Esophagus muscularis mucosa (tissue), 4 donors: Measurements from ENCODE around the gene TBX15. TPM values are rescaled to one million over a fixed set of nuclear protein-coding genes. Genes with fewer than 3 reads are reported as not detected.

Source experiments
- DNase-seq: peaks from one replicate; pipeline ENCODE4 v3.0.0-alpha.2; 2017; ENCODE audit errors: extremely low spot score
- H3K27ac ChIP-seq, 4 donors: fragments of 200-600 bp; sonication (generic); replicated peaks in 1 of 4; 1 replicate in 3 of 4; 2 replicates in 1 of 4; pipeline ENCODE4 v1.5.1; 2016 to 2019; ENCODE audit warnings: mild to moderate bottlenecking in 1 of 4
- H3K27me3 ChIP-seq, 4 donors: fragments of 200-600 bp; sonication (generic); one replicate each; pipeline versions ENCODE4 v1.5.1 to v1.6.0; 2016 to 2019
- H3K36me3 ChIP-seq, 4 donors: fragments of 200-600 bp; sonication (generic); one replicate each; pipeline ENCODE4 v1.5.1; 2016 to 2019
- H3K4me1 ChIP-seq, 4 donors: fragments of 200-600 bp; sonication (generic); one replicate each; pipeline ENCODE4 v1.5.1; 2016 to 2019
- H3K4me3 ChIP-seq, 4 donors: fragments of 200-600 bp; sonication (generic); 1 replicate in 2 of 4; 2 replicates in 2 of 4; pipeline ENCODE4 v1.5.1; 2016 to 2019; ENCODE audit warnings: mild to moderate bottlenecking in 4 of 4, moderate library complexity in 1 of 4
- H3K9me3 ChIP-seq, 4 donors: fragments of 200-600 bp; sonication (generic); 1 replicate in 3 of 4; 2 replicates in 1 of 4; pipeline ENCODE4 v1.5.1; 2016 to 2019
- CTCF ChIP-seq, 3 experiments: fragments of 200-600 bp in 2 of 3; fragments of 450-650 bp in 1 of 3; sonication (generic) in 2 of 3; IDR thresholded peaks; one replicate each; pipeline ENCODE4 v1.5.1; 2017 to 2019; ENCODE audit warnings: antibody characterized with exemption in 3 of 3, mild to moderate bottlenecking in 2 of 3, moderate library complexity in 1 of 3
- EP300 ChIP-seq: sonication (generic); formaldehyde crosslinking; IDR thresholded peaks from one replicate; pipeline ENCODE4 v1.6.1; 2017; ENCODE audit warnings: antibody characterized with exemption
- POLR2A ChIP-seq: fragments of 450-650 bp; IDR thresholded peaks from one replicate; pipeline ENCODE4 v1.6.1; 2017; ENCODE audit warnings: antibody characterized with exemption, moderate library complexity, mild to moderate bottlenecking, low read depth
- POLR2AphosphoS5 ChIP-seq, 2 donors: sonication (generic); formaldehyde crosslinking; IDR thresholded peaks; one replicate each; pipeline ENCODE4 v1.6.1; 2017; ENCODE audit warnings: antibody characterized with exemption in 2 of 2
- WGBS: methylation state at CpG from one replicate; pipeline ENCODE4 v1.1.5; 2018; 5-methylcytosine and 5-hydroxymethylcytosine counted together
- intact Hi-C: fragments of 100-400 bp; cut with DNase I; formaldehyde crosslinking; loops from one replicate; pipeline ENCODE4 v1.15.1; 2023
- total RNA-seq, 4 donors: library from RNA; depleted of rRNA; stranded (reverse); fragments of >200 nt; gene quantifications; one replicate each; pipeline versions ENCODE4 v1.1.0 to v1.2.1, GENCODE V29; 2016

Gene TBX15
- total RNA-seq, 4 donors from 2014 or later = 0.42 to 1.2 (median 0.79) TPM

- no peak overlapping the region for H3K4me3 ChIP-seq
- DNase-seq = no peak
- H3K4me1 ChIP-seq = no peaks in the 10 kb centered on the region
- intact Hi-C loops = no loop called here
- no peak for TF ChIP-seq EP300
- TF ChIP-seq POLR2A = no peak
- TF ChIP-seq POLR2AphosphoS5 (IDR thresholded peaks at IDR 0.05) = no peak
- no peak for TF ChIP-seq CTCF (IDR thresholded peaks at IDR 0.05)
- no peaks in the 10 kb centered on the region for H3K36me3 ChIP-seq
- H3K27me3 ChIP-seq = no peaks in the 10 kb centered on the region
- H3K9me3 ChIP-seq = no peaks in the 10 kb centered on the region
- WGBS = 92% methylated on average over 3 of the region's 3 CpGs
- H3K27ac ChIP-seq = no peak overlapping the region
Measured at GRCh38 chr1:118894836-118895235, 93.3 kb downstream of the TBX15 start.

GRCh38 chr1:118890851-118891384, 97.2 kb downstream of the TBX15 start:
- H3K27ac ChIP-seq = no peak overlapping the region
- H3K36me3 ChIP-seq = no peaks in the 10 kb centered on the region
- H3K4me3 ChIP-seq = no peak overlapping the region
- no peak for TF ChIP-seq POLR2AphosphoS5 (IDR thresholded peaks at IDR 0.05)
- TF ChIP-seq EP300 = no peak
- TF ChIP-seq POLR2A = no peak
- TF ChIP-seq CTCF (IDR thresholded peaks at IDR 0.05) = no peak
- intact Hi-C loops = no loop called here
- H3K4me1 ChIP-seq = no peaks in the 10 kb centered on the region
- H3K9me3 ChIP-seq = no peaks in the 10 kb centered on the region
- no peak for DNase-seq
- WGBS = 93% methylated on average over 5 of the region's 5 CpGs
- no peaks in the 10 kb centered on the region for H3K27me3 ChIP-seq

GRCh38 chr1:118884946-118885345, 103.2 kb downstream of the TBX15 start:
- Histone ChIP-seq H3K4me1 (no peaks in the 10 kb centered on the region), H3K27me3 (no peaks in the 10 kb centered on the region), H3K36me3 (no peaks in the 10 kb centered on the region), H3K9me3 (no peaks in the 10 kb centered on the region), H3K4me3 (no peak overlapping the region), H3K27ac (no peak overlapping the region)
- 88% methylated on average over 4 of the region's 4 CpGs for WGBS
- intact Hi-C loops = no loop called here
- DNase-seq = no peak
- TF ChIP-seq CTCF (IDR thresholded peaks at IDR 0.05) (no peak), POLR2AphosphoS5 (IDR thresholded peaks at IDR 0.05) (no peak), POLR2A (no peak), EP300 (no peak)

- no peak for DNase-seq
- Histone ChIP-seq H3K4me3 (no peak overlapping the region), H3K36me3 (no peaks in the 10 kb centered on the region), H3K4me1 (no peaks in the 10 kb centered on the region), H3K27ac (no peak overlapping the region), H3K9me3 (no peaks in the 10 kb centered on the region), H3K27me3 (no peaks in the 10 kb centered on the region)
- intact Hi-C loops = no loop called here
- TF ChIP-seq EP300 = no peak
- TF ChIP-seq POLR2A = no peak
- TF ChIP-seq CTCF (IDR thresholded peaks at IDR 0.05) = no peak
- no peak for TF ChIP-seq POLR2AphosphoS5 (IDR thresholded peaks at IDR 0.05)
- WGBS = 75% methylated on average over 2 of the region's 2 CpGs
Measured at GRCh38 chr1:118881751-118882150, 106.4 kb downstream of the TBX15 start.

- DNase-seq = no peak
- Histone ChIP-seq H3K9me3 (no peaks in the 10 kb centered on the region), H3K36me3 (no peaks in the 10 kb centered on the region), H3K4me3 (no peak overlapping the region), H3K4me1 (no peaks in the 10 kb centered on the region), H3K27me3 (no peaks in the 10 kb centered on the region), H3K27ac (no peak overlapping the region)
- TF ChIP-seq EP300 (no peak), CTCF (IDR thresholded peaks at IDR 0.05) (no peak), POLR2AphosphoS5 (IDR thresholded peaks at IDR 0.05) (no peak), POLR2A (no peak)
- WGBS = 83% methylated on average over 4 of the region's 4 CpGs
- intact Hi-C loops = no loop called here
Measured at GRCh38 chr1:118878661-118879060, 109.5 kb downstream of the TBX15 start.
